ENCODE measurements around the gene CALM3.
A peak's percentile ranks its signal among the peaks of the same experiment; 100 is the strongest.
"Not testable (repeated sequence)": the region's sequence is repeated elsewhere in the genome, so short reads cannot be mapped to it uniquely, and the experiment has no call there.

CALM3 gene

DNA sequence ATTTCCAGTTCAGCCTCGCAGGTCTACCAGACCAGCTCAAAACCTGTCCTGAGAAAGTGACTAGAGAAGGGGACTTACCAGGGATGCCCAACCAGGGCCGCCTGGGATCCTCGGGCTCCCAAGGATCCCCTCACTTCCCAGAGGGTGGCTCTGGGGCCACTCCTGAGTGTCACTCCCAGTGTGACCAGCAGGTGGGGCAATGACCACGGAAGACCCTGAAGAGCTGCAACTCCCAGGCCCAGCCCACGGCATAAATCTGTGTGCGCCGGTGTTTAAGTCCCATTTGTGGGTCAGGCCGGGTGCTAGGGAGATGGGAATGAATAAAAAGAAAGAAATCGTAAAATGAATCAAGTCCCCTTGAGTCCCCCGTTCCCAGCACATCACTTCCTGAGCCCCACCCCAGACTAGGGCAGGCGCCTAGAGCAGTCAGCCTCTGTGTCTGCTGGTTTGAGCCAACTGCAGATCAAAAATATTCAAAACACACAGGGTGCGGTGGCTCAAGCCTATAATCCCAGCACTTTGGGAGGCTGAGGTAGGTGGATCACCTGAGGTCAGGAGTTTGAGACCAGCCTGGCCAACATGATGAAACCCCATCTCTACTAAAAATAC, 13.1 kb downstream of the CALM3 start:
- DNase-seq (ENCODE audit: low read depth in 4 of 4, low spot score in 1 of 4) = peak; percentile 73 to 82 (median 73)

DNA sequence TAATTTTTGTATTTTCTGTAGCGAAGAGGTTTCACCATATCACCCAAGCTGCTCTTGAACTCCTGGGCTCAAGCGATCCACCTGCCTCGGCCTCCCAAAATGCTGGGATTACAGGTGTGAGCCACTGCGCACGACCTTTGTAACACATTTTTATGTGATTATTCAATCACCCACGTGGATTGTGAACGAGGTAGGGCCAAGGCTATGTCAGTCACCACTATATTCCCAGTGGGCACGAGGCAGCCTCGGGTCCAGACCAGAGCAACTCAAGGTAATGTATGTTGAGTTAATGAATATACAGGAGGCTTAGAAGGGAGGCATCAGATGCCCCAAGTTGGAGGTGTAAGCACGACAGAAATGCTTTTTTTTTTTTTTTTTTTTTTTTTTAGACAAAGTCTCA, 14.8 kb downstream of the CALM3 start:
- DNase-seq (ENCODE audit: low read depth in 4 of 4, low spot score in 1 of 4) = no peak

DNA sequence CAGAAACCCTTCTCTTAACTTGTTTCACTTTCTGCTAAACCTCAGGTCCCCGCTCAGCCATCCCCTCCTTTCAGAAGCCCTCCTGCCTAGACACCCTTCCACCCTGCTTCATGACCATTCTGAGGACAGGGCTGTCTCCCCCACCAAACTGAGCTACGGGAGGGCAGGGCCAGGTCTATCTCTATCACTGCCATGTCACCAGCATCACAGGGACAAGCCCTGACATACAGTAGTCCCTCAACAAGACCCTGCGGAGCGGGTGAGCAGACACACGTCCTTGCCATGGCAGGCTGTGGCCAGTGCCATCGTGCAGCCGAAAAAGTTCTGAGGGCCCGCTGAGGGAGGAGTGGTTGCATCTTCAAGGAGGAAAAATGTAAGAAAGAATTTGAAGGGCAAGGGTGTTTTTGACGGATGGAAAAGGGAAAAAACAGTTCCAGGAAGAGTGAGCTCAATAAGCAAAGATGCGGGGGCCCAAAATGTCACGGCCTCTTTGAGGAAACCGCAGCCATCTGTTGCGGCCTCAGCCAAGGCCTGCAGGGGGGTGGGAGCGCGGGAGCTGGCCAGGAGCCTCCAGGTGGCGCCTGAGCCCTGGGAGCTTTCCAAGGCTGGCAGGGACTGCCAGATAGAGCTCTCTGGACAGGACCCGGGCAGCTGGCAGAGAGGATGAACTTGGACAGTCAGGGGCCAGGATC, 15.6 kb downstream of the CALM3 start:
- peak in 1 of 4 experiments; percentile 60 for DNase-seq (ENCODE audit: low read depth in 4 of 4, low spot score in 1 of 4)

DNA sequence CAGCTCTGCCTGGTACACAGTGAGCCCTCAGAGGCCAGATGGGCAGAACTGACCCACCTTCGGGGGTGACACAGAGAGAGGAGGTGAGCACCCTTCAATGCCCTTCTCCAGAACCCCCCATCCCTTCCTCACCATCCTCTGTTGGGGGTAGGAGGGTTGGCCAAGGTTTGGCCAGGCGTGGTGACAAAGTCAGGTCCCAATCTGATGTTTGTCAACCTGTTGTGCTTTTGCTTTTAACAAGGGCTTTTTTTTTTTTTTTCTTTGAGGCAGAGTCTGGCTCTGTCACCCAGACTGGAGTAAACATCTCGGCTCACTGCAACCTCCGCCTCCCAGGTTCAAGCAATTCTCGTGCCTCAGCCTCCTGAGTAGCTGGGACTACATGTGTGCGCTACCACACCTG, 16.5 kb downstream of the CALM3 start:
- no peak for DNase-seq (ENCODE audit: low read depth in 4 of 4, low spot score in 1 of 4)

DNA sequence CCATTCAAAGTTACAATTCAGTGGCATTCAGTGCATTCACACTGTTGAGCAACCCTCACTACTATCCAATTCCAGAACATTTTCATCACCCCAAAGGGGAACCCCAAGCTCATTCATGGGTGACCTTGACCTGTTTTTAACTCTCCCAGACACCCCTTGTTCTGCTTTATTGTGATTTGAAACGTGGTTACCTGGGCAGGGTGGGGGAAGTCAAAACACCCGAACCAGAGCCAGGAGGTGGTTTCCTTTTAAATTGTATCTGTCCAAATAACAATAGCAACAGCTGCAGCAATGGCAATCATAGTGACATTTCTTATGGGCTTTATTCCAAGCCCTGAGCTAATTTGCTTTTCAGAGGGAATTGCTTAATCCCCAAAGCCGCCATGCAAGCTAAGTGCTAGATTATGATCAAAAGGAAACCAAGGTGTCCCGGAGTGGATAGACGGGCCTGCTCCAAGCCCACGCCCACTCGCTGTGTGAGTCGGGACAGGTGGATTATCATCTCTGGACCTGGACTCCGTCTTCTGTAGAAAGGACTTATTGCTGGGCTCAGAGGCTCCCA, 17.6 kb downstream of the CALM3 start:
- DNase-seq (ENCODE audit: low read depth in 4 of 4, low spot score in 1 of 4) = no peak

DNA sequence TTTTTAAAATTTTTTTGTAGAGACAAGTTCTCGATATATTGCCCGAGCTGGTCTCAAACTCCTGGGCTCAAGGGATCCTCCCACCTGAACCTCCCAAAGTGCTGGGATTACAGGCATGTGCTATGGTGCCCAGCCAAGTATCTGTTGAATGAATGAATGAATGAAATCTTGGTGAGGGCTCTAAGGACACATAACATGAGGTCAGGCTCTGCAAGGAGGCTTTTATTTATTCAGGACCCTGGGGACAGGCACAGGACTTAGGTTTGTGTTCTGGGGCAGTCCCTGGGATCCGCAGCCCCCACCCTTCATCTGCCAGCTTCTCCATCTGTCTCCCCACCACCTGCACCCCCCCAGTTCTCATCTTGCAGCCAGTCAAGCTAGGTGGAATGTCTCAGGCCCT, 19.1 kb downstream of the CALM3 start:
- no peak for DNase-seq (ENCODE audit: low read depth in 4 of 4, low spot score in 1 of 4)

DNA sequence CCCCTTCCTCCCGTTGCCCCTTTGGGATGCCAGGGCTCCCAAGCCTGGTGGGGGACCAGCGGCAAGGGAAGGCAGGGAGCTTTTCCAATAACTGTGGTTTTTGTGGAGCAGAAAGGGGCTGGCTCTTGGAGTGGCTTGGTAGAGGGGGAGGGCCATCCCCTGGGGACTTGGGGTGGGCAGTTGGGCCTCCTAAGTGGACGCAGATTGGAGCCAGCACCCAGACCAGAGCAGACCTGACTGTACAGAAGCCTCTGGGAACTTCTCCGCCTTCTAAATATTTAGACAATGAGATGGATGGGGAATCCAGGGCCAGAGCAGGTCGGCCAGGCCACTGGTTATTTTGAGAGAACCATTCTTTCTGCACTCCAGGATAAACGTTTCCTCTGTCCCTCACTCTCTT, 19.6 kb downstream of the CALM3 start:
- no peak for DNase-seq (ENCODE audit: low read depth in 4 of 4, low spot score in 1 of 4)

DNA sequence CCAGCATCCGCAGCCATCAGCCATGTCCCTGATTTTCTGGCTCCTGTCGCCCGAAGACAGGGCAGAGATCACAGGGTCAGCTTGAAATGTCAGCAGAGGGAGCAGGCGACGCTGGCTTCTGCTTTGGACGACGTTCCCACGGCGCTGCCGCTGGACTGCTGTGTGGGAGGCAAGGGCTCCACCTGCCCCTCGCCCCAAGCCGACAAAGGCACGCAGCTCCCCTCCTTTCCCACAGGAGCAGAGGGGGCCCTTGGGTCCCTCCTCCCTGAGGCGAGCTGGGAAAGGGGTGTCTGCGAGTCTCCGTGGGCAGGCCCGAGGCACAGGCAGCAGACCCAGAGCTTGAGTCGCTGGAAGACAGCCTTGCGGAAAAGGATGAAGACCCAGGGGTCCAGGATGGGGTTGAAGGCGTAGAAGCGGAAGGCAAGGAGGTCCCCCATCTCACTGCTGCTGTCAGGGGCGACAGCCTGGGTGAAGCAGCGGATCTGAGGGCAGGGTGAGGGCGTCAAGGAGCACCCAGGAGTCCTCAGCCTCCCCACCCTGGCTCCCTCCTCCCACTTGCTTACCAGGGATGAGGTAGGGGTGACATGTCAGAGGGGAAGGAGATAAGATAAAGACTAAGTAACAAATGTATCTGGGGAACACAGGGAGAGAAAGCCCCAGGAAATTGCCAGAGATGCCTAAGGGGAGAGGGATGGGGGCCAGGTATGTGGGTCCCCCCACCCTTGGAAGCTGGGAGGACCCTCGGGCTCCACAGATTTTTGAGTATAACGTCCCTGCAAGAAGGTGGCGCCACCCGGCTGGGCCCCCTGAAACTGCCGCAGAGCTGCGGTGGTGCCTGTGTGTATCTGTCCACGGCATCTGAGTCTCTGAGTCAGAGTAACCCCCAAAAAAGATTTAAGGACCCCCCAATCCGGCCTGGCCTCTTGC, 20.3 kb downstream of the CALM3 start:
- no peak for DNase-seq (ENCODE audit: low read depth in 4 of 4, low spot score in 1 of 4)

DNA sequence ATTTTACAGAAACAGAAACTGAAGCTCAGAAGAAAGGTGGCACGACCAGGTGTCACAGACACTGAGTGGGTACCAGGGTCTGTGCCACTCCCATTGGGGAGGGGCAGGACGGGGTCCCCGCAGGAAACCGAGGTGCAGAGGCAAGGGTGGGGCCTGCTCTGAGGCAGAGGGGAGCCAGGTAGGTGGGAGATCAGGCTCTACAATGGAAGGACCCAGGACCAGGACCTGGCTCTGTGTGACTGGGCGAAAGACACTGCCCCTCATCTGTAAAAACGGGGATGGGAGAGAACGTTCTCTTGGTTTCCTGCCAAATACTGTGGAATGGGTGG, 21.0 kb downstream of the CALM3 start:
- DNase-seq (ENCODE audit: low read depth in 4 of 4, low spot score in 1 of 4) = no peak

DNA sequence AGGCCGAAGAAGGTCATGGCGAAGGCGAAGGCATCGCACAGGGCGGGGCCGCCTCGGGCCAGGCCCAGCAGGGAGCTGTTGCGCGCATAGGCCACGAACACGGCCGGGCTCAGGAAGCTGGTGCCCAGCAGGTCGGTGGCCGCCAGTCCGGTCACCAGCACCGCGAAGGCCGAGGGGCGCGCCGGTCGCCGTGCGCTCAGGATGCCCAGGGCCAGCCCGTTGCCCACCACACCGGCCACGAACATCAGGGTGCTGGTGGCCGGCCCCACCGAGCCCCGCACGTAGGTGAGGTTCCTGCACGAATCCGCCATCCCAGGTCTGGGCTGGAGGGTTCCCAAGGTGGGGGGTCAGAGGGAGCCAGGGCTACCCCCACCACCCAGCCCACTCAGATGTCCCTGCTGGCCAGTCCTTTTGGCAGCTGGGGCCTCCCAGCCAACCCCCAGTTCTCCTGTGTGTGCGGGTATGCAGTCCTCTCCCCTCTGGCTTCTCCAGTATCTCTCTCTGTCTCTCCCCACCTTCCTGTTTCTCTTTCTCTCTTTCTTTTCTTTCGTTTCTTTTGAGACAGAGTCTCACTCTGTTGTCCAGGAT, 22.9 kb downstream of the CALM3 start:
- DNase-seq (ENCODE audit: low read depth in 4 of 4, low spot score in 1 of 4) = no peak

DNA sequence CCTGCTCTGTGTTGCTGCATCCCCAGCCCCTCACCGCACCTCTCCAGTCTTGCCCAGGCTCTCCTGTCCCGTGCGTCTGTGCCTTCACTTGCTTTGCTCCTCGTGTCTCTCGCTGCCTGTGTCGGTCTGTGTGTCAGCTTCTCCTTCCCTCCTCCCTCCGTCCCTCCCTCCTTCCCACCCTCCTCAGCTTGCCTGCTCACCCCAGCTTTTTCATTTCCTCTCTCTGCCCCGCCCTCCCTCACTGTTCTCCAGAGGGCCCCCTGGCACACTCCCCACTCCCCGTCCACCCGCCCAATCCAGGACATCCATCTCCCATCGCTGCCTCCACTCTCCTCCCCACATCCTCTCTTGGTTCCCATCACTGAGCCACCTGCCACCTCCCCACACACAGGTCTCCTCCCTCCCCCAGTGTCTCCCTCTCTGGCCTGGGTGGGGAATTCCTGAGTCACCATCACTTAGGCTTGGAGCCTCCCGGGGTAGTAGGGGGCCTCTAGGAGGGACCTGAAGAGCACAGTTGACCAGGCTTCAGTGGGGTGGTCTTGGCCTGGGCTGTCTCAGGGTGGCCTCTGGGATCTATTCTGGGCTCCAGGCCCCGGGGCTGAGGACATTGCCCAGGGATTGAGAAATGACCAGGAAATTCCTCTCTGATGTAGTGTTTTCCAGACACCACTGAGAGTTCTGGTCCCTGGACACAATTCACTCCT, 24.0 kb downstream of the CALM3 start, which contains the start of gene PTGIR:
TSS of gene PTGIR (minus strand) at position 132 of the 704 bp plus-strand sequence. CDS start 864 bp downstream, outside the sequence.
- no peak for DNase-seq (ENCODE audit: low read depth in 4 of 4, low spot score in 1 of 4)

DNA sequence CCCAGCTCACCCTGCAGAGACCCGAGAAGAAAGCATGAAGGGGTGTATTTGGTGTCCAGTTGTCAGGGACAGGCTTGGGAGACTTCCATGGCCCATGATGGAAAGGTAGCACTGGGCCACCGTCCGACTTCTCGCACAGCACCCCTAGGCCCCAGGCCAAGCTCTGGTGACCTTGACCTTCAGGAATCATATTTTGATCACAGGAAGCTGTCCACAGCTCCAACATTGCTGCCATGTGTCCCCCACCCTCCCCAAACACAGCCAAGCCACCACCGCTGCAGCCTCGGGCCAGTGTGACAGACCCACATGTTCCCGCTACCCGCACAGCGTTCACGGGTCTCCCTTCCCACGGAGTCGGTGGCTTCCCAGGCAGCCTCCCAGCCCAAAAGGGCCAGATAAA, 24.6 kb downstream of the CALM3 start:
- DNase-seq (ENCODE audit: low read depth in 4 of 4, low spot score in 1 of 4) = no peak

DNA sequence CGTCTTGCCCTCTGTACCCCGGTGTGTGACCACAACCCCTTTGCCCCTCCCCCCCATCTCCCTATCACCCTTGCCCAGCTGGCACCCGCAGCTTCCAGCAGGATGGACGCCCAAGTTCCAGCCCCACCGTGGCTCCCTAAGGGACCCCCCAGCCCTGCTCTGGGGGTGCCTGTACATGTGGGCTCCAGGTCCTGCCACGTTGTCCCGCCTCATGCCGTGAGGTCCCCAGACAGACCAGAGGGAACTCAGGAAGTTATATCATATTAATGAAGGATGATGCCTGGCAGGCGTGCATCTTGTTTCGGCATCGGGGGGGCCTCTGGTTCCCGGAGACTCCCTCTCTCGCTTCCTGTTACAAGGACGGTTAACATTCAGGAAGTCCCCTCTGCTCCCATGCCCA, 25.3 kb downstream of the CALM3 start:
- no peak for DNase-seq (ENCODE audit: low read depth in 4 of 4, low spot score in 1 of 4)

DNA sequence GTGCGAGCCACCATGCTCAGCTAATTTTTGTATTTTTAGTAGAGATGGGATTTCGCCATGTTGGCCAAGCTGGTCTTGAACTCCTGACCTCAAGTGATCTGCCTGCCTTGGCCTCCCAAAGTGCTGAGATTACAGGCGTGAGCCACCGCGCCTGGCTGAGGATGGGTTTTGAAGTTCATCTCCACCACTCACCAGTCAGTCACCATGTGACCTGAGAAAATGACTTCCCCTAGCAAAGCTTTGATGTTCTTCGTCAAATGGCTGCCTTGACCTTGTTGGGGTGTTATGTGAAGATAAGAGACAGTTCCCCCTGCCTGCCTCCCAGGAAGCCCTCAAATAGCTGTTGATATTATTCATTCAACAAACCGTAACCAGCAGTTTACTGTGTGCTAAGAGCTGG, 27.8 kb downstream of the CALM3 start:
- not testable (repeated sequence) for DNase-seq (ENCODE audit: low read depth in 4 of 4, low spot score in 1 of 4)

DNA sequence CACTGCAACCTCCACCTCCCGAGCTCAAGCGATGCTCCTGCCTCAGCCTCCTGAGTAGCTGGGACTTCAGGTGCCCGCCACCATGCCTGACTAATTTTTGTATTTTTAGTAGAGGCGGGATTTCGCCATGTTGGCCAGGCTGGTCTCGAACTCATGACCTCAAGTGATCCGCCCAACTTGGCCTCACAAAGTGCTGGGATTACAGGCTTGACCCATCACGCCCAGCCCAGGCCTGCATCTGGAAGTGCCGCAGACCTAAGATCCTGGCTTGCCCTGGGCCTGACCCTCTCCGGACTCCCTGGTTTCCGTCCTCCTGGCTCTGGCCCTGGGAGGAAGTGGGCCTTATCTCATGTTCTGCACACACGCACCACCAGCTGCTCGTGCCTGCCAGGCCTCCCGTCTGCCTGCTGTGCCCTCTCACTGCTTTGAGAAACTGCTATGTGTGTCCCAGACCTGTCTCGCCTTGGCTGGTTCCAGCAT, 28.5 kb downstream of the CALM3 start:
- DNase-seq (ENCODE audit: low read depth in 4 of 4, low spot score in 1 of 4) = no peak

DNA sequence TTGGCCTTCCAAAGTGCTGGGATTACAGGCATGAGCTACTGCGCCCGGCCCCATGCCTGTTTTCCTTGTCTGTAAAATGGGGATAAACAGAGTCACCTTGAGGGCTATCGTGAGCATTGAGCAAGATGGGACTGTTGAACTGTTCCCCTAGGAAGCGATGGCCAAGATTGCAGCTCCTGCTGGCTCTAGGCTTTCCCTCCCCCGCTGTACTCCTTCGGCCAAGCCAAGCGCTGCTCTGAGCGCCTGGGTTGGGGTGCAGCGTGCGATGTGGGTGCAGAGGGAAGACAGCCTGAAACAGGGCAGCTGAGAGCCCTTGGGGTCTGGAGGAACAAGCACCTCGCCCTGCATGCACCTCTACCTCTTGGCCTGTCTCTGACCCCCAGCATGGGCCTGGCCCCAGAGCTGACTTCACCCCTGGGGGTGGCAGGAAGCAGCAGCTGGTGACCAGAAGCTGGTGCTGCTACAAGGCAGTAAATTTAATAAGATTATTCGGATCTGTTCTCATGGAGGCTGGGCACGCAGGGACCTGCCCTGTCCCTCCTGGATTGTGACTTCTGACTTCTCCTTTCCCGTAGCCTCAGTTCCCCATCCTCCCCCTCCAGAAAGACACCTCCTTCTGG, 29.6 kb downstream of the CALM3 start:
- DNase-seq (ENCODE audit: low read depth in 4 of 4, low spot score in 1 of 4) = no peak

DNA sequence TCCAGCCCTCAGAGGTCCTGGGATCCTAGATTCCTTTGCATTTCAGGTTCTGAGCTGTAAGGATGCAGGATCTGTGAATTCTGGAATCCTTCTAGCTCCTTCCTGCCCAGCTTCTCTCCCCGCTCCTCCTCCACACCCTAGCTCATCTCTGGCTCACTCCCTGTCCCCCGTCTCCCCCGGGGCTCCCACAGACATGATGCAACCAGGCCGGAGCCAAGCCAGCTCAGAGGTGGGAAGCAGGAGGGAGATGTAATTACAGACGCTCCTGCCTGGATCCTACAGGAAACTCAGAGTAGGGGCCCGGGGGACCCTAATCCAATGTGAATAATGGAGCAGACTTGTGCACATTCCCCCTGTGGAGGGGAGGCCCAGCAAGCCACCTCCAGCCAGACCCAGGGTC, 30.4 kb downstream of the CALM3 start:
- no peak for DNase-seq (ENCODE audit: low read depth in 4 of 4, low spot score in 1 of 4)

DNA sequence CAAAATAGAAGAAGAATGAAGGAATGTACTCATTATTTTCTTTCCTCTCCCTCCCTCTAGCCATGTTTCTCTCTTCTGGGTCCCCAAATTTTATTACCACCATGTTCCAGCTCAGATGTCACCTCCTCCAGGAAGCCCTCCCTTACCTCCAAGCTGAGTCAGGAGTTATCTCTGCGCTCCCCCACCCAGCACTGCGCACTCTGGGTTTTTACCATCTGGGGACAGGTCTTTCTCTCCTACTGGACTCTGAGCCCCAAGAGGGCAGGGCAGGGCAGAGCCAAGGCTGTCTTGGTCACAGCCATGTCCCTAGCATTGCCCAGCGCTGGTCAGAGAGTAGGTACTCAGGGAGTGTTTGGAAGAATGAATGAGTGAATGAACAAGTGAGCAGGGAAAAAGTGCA, 32.0 kb downstream of the CALM3 start:
- no peak for DNase-seq (ENCODE audit: low read depth in 4 of 4, low spot score in 1 of 4)

DNA sequence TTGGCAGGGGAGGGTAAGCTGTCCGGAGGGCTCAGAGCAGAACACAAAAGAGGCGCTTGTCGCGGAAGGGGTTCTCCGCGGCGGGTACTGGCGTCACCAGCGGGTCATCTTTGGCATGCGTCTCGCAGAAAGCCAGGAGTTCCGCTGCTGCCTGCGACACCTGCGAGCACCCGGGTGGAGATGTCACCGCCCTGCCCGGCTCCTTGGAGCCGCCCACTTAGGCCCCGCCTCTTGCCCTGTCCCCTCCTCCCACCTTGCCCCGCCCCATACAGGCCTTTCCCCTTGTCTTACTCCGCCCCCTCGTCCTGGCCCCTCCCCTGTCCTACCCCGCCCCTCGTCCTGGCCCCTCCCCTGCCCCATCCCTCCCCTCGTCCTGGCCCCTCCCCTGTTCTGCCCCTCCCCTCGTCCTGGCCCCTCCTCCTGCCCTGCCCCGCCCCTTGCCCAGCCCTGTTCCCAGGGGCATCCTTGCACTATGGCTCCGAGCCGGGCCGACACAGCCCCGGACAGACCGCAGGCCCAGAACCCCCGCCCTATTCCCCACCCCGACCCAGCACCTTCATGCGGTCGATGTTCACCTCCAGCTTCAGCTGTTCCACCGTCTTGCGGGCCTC, 33.0 kb downstream of the CALM3 start:
- DNase-seq (ENCODE audit: low read depth in 4 of 4, low spot score in 1 of 4) = peak; percentile 74 to 96 (median 90)

Measured in stimulated activated CD4-positive, alpha-beta T cell treated with anti-CD3 and anti-CD28 coated beads, Interleukin-1b, Interleukin-23, amount 100 ng/mL, for 24 hours (primary cell).